ENCODE measurements around the gene KCNH1.

KCNH1 gene

GRCh38 chr1:210747112-210747511 is 386.8 kb downstream of the KCNH1 start:
- DNase-seq: no peak

DNA sequence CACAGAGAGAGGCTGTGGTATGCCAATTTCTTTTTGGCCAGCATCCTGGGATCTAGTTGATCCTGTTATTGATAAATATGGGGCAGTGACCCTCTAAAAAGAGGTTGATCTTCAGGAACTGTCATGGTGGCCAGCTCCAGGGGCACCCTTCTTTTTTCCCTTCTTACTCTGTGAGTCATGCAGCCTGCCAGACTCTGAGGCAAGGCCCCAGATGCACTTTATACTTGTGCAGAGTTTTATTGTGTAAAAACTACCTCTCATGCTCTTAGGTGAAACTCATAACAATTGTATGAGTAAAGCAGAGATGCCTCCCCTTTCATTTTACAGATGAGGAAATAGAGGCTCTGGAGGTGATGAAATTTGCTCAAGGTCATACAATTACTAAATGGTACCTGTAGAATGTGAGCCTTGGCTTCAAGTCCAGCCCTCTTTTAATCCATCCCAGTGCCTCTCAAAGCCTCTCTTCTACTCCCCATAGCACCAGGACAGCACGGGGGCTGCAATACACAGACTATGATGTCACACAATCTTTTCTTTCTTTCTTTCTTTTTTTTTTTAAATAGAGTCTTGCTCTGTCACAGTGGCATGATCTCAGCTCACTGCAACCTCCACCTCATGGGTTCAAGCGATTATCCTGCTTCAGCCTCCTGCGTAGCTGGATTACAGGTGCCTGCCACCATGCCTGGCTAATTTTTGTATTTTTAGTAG is 387.8 kb downstream of the KCNH1 start:
- no peak for DNase-seq

DNA sequence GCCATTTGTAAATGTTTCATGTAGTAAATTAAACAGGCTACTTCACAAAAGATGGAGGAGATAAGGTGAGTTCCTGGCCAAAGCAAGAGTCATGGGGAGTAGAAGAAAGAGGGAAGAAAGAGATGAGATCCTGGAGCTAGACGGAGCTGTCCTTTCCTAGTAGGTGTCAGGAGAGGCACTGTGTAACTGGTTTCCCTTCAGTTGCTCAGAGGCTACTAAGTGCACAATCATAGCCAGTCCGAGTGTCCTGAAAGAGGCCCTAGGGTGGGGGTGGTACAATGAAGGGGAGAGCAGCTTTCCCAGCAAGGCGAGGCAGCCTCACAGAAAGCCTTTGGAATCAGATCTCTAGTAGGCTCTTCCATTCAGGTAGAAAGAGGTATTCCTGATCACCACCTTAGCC is 390.9 kb downstream of the KCNH1 start:
- DNase-seq: no peak

GRCh38 chr1:210741564-210741963 is 392.4 kb downstream of the KCNH1 start:
- no peak for DNase-seq

DNA sequence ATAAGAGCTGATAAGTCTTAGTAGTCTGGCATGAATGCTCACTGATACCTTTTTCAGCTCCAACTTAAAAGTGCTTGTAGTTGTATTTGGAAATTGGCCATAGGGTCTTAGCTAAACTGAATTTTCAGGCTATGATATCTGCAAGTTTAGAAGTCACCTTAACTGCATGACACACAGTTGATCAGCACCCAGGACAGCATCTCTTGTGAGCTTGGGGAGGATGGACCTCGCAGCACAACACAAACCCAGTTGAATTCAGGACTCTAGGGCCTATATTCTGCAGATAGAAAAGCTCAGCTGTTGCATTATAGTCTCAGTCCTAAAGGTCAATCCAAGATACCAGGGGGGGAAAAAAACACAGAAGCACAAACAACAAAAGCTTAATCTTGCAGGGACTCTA is 394.3 kb downstream of the KCNH1 start:
- DNase-seq: no peak

DNA sequence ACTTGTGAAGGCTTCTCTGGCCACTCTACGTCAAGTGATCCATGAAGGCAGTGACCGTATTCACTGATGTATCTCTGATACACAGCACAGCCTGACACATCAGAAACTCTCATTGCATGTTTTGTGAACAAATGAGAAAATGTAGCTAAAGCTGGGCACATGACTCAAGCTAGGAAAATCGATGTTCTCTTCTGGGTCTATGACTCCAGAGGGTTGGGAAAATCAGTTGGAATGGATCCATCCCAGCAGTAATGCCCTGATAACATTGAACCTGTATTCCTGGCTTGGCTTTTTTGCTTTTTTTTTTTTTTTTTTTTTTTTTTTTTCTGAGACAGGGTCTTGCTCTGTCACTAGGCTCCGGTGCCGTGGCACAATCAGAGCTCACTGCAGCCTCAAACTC is 395.7 kb downstream of the KCNH1 start:
- DNase-seq: no peak

GRCh38 chr1:210736713-210737112 is 397.2 kb downstream of the KCNH1 start:
- no peak for DNase-seq

DNA sequence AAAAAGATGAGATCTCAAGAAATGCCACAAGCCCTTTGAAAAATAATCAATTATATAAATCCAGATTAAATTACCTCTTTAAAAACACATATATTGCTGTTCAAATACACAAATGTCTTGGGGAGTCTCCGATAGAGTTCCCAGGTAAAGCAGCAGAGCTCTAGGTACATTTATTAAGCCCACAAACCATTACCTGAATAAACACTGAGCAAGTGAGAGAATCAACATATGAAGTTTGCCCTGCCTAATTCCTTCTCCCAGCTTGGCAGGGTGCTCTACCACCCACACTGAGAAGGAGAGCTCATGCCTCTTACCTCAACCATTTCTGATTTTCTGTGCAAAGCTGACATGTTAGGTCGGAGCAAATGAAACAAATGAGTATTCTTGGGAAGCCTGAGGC is 402.4 kb downstream of the KCNH1 start:
- DNase-seq: no peak

- no peak for DNase-seq
Observed at GRCh38 chr1:210731193-210731592, 402.8 kb downstream of the KCNH1 start.

DNA sequence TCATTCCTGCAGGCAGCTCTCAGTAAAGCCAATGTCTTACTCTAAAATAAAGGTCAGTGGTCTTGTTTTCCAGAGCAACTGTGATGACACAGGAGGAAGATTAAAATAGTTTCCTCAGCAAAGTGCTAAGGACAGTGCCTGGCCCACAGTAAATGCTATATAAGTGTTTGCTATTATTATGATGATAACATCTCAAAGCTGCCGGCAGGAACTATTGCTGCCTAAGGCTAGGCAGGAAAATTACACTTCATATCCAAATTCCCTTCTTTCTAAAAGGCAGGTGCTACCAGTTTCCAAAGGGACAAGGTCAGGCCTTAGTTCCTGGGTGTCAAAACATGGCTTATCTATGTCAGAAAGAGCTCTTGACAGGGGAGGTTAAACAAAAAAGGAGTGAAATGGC is 403.9 kb downstream of the KCNH1 start:
- no peak for DNase-seq

GRCh38 chr1:210728437-210729149 is 405.4 kb downstream of the KCNH1 start:
- no peak for DNase-seq

- no peak for DNase-seq
Observed at GRCh38 chr1:210727709-210728108, 406.2 kb downstream of the KCNH1 start.

GRCh38 chr1:210726621-210727020 is 407.3 kb downstream of the KCNH1 start:
- no peak for DNase-seq

DNA sequence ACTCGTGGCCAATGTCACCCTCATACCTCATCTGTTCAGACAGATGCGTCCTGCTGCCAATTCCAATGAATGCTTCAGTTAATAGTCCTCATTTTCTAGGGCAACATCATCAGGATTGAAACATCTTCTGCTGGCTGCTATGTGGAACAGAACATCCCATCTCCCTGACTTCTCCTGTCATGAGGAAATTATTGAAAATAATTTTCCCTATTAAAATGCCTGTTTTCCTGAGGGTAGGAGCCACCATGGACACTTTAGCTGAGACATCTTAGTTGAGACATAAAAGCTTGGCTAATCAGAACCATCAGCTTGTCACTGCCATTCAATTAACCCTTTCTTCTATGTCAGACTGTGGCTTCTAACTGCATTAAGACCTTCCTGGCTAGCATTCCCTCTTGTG is 409.2 kb downstream of the KCNH1 start:
- no peak for DNase-seq

GRCh38 chr1:210723646-210724045 is 410.3 kb downstream of the KCNH1 start:
- DNase-seq: no peak

GRCh38 chr1:210722410-210723081 is 411.4 kb downstream of the KCNH1 start:
- no peak for DNase-seq

GRCh38 chr1:210715072-210715471 is 418.9 kb downstream of the KCNH1 start:
- DNase-seq: no peak

GRCh38 chr1:210711825-210712612 is 421.9 kb downstream of the KCNH1 start:
- DNase-seq: no peak

DNA sequence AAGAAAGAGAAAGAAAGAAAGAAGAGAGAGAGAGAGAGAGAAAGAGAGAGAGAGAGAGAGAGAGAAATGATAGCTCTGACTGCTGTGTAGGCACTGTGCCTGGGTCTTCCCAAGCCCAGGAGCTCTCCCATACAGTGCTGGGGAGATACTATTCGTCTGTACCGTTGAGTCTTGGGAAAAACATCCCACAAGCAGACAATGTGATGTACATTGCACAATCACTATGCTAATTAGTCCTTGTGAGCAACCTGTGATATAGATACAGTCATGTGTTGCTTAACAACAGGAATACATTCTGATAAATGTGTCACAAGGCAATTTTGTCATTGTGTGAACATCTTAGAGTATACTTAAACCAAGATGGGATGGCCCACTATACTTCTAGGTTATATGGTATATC is 424.2 kb downstream of the KCNH1 start:
- DNase-seq: no peak

- no peak for DNase-seq
Observed at GRCh38 chr1:210707300-210708240, 426.4 kb downstream of the KCNH1 start.

DNA sequence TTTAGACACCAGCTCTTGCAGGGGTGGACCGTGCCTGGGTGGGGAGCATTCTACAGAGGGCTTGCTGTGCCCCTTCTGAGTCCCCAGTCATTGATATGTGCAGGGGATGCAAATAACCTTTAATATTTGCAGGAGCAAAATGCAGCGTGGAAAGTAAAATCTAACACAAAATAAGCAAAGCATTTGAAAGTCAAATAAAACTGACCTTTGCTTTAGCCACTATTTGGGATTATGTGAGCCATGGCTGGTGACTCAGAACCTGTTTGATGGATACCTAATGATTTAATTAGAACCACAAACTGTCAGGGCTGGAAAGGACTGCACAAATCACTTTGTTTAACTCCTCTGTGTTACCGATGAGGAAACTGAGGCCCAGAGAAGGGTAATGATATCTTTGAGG is 427.7 kb downstream of the KCNH1 start:
- DNase-seq: no peak

DNA sequence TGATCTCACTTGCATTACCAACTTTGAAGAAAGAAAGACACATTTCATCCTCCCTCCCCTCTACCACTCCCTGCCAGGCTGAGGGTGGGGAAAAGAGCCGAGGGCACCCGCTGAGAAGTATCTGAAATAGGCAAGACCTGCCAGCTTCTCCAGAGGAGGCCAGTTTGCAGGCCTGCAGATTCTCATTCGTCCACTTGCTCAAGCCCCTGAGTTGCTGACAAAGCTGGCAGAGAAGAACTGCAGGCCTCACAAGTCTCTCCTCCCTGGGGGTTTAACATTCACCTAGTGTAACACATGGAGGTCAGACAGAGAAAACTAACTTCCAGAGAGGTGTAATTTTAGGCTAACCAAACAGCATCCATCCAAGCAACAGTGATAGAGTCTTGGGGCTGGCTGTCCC is 428.9 kb downstream of the KCNH1 start:
- DNase-seq: no peak
